ENCODE data around the gene CDK5. TPM values are rescaled to one million over a fixed set of nuclear protein-coding genes. Genes with fewer than 3 reads are reported as not detected.

CDK5 gene
- total and polyA plus RNA-seq, 9 of the 15 experiments (the other 6 are each of a cell fraction or from before 2014, with no cell fraction given): 3.2 to 38.0 (median 27.5) TPM

DNA sequence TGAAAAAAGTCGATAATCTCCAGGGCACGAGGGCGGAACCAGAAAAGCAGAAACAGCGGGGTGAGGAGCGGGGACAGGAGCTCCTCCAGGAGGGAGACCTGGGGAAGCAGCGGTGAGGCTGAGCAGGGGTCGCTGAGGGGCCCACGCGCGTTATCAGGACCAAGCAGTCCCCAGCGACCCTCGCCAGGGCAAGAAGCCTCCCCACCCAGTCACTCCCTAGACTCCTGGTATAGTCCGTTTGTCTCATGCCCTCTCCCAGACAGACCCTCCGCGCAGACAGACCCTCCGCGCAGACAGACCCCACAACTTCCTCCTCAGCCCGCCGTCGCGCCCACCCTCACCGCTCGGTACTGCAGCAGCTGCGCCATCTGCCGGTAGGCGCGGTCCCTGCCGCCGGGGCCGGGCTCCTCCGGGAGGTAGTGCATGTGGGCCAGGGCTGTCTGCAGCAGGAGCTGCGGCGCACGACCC is 39.7 kb downstream of the CDK5 start (continued):
- TF ChIP-seq, protein P1, sequence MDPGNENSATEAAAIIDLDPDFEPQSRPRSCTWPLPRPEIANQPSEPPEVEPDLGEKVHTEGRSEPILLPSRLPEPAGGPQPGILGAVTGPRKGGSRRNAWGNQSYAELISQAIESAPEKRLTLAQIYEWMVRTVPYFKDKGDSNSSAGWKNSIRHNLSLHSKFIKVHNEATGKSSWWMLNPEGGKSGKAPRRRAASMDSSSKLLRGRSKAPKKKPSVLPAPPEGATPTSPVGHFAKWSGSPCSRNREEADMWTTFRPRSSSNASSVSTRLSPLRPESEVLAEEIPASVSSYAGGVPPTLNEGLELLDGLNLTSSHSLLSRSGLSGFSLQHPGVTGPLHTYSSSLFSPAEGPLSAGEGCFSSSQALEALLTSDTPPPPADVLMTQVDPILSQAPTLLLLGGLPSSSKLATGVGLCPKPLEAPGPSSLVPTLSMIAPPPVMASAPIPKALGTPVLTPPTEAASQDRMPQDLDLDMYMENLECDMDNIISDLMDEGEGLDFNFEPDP (CRISPR knock-in tag; IDR thresholded peaks at IDR 0.05): no peak
- no peak for TF ChIP-seq ZNF197 (CRISPR knock-in tag; IDR thresholded peaks at IDR 0.05; ENCODE audit: low read depth)
- no peak for TF ChIP-seq HMG20A (CRISPR knock-in tag; conservative IDR thresholded peaks at IDR 0.05)
- no peak for TF ChIP-seq ILK (tag; IDR thresholded peaks at IDR 0.05; ENCODE audit: borderline replicate concordance, low read depth)
- TF ChIP-seq KLF1 (tag; IDR thresholded peaks at IDR 0.05): 0 out of 2 replicates have a peak, but pooled peaks have one; percentile 29
- TF ChIP-seq, protein P2, sequence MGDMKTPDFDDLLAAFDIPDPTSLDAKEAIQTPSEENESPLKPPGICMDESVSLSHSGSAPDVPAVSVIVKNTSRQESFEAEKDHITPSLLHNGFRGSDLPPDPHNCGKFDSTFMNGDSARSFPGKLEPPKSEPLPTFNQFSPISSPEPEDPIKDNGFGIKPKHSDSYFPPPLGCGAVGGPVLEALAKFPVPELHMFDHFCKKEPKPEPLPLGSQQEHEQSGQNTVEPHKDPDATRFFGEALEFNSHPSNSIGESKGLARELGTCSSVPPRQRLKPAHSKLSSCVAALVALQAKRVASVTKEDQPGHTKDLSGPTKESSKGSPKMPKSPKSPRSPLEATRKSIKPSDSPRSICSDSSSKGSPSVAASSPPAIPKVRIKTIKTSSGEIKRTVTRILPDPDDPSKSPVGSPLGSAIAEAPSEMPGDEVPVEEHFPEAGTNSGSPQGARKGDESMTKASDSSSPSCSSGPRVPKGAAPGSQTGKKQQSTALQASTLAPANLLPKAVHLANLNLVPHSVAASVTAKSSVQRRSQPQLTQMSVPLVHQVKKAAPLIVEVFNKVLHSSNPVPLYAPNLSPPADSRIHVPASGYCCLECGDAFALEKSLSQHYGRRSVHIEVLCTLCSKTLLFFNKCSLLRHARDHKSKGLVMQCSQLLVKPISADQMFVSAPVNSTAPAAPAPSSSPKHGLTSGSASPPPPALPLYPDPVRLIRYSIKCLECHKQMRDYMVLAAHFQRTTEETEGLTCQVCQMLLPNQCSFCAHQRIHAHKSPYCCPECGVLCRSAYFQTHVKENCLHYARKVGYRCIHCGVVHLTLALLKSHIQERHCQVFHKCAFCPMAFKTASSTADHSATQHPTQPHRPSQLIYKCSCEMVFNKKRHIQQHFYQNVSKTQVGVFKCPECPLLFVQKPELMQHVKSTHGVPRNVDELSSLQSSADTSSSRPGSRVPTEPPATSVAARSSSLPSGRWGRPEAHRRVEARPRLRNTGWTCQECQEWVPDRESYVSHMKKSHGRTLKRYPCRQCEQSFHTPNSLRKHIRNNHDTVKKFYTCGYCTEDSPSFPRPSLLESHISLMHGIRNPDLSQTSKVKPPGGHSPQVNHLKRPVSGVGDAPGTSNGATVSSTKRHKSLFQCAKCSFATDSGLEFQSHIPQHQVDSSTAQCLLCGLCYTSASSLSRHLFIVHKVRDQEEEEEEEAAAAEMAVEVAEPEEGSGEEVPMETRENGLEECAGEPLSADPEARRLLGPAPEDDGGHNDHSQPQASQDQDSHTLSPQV (IDR thresholded peaks at IDR 0.05): peak; percentile 79
- no peak for TF ChIP-seq CEBPG (CRISPR knock-in tag; IDR thresholded peaks at IDR 0.05)
- TF ChIP-seq CEBPG (tag; conservative IDR thresholded peaks at IDR 0.05 in 1 of 2, IDR thresholded peaks at IDR 0.05 in 1 of 2): no peak
- TF ChIP-seq ZNF77 (CRISPR knock-in tag; IDR thresholded peaks at IDR 0.05): no peak
- no peak for TF ChIP-seq HNRNPH1 (optimal IDR thresholded peaks at IDR 0.05; ENCODE audit: low read depth, low read length)
- TF ChIP-seq, protein P3, sequence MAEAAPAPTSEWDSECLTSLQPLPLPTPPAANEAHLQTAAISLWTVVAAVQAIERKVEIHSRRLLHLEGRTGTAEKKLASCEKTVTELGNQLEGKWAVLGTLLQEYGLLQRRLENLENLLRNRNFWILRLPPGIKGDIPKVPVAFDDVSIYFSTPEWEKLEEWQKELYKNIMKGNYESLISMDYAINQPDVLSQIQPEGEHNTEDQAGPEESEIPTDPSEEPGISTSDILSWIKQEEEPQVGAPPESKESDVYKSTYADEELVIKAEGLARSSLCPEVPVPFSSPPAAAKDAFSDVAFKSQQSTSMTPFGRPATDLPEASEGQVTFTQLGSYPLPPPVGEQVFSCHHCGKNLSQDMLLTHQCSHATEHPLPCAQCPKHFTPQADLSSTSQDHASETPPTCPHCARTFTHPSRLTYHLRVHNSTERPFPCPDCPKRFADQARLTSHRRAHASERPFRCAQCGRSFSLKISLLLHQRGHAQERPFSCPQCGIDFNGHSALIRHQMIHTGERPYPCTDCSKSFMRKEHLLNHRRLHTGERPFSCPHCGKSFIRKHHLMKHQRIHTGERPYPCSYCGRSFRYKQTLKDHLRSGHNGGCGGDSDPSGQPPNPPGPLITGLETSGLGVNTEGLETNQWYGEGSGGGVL (CRISPR knock-in tag; IDR thresholded peaks at IDR 0.05): no peak
- TF ChIP-seq ETS2 (tag; IDR thresholded peaks at IDR 0.05; ENCODE audit: borderline replicate concordance, poor library complexity, severe bottlenecking): no peak
- peak; percentile 56; the same call in 1 of the 2 replicates for TF ChIP-seq DMBX1 (CRISPR knock-in tag; IDR thresholded peaks at IDR 0.05; ENCODE audit: borderline replicate concordance)
- TF ChIP-seq BMI1 (IDR thresholded peaks at IDR 0.05; ENCODE audit: low read length): no peak
- TF ChIP-seq, protein P4, sequence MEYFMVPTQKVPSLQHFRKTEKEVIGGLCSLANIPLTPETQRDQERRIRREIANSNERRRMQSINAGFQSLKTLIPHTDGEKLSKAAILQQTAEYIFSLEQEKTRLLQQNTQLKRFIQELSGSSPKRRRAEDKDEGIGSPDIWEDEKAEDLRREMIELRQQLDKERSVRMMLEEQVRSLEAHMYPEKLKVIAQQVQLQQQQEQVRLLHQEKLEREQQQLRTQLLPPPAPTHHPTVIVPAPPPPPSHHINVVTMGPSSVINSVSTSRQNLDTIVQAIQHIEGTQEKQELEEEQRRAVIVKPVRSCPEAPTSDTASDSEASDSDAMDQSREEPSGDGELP (CRISPR knock-in tag; IDR thresholded peaks at IDR 0.05; ENCODE audit: borderline replicate concordance): peak; percentile 73; the same call in 1 of the 2 replicates
- TF ChIP-seq SRSF7 (optimal IDR thresholded peaks at IDR 0.05; ENCODE audit: low read depth, low read length): no peak
- peak; percentile 84 for TF ChIP-seq U2AF1 (optimal IDR thresholded peaks at IDR 0.05; ENCODE audit: low read depth, low read length)
- no peak for TF ChIP-seq PURB (CRISPR knock-in tag; IDR thresholded peaks at IDR 0.05; ENCODE audit: low read depth)
- TF ChIP-seq ELF1 (tag; IDR thresholded peaks at IDR 0.05): peak; percentile 64
- no peak for TF ChIP-seq ZNF184 (CRISPR knock-in tag; IDR thresholded peaks at IDR 0.05)

All from K562 (cell line).